SK-N-SH treated with all-trans-retinoic acid at 6 μM for 48 hours (cell line): ENCODE results near the gene MT1H.

Source experiments
- CSDC2 ChIP-seq: fragments of 250-450 bp; sonication (Bioruptor Pico); IDR thresholded peaks from 2 replicates; pipeline ENCODE4 v1.5.0; 2020; ENCODE audit warnings: mild to moderate bottlenecking, moderate library complexity
- RARB ChIP-seq: fragments of 250-450 bp; sonication (Bioruptor Pico); IDR thresholded peaks from 2 replicates; pipeline ENCODE4 v1.8.0; 2021; ENCODE audit warnings: mild to moderate bottlenecking, moderate library complexity
- ZNF70 ChIP-seq: fragments of 450-650 bp; formaldehyde crosslinking; IDR thresholded peaks from 2 replicates; pipeline ENCODE4 v1.5.0; 2020; ENCODE audit warnings: mild to moderate bottlenecking, moderate library complexity
- TF ChIP-seq, protein P1 (sequence below): fragments of 250-450 bp; sonication (Bioruptor Pico); IDR thresholded peaks from 2 replicates; pipeline ENCODE4 v1.5.0; 2020; ENCODE audit warnings: mild to moderate bottlenecking, moderate library complexity

DNA sequence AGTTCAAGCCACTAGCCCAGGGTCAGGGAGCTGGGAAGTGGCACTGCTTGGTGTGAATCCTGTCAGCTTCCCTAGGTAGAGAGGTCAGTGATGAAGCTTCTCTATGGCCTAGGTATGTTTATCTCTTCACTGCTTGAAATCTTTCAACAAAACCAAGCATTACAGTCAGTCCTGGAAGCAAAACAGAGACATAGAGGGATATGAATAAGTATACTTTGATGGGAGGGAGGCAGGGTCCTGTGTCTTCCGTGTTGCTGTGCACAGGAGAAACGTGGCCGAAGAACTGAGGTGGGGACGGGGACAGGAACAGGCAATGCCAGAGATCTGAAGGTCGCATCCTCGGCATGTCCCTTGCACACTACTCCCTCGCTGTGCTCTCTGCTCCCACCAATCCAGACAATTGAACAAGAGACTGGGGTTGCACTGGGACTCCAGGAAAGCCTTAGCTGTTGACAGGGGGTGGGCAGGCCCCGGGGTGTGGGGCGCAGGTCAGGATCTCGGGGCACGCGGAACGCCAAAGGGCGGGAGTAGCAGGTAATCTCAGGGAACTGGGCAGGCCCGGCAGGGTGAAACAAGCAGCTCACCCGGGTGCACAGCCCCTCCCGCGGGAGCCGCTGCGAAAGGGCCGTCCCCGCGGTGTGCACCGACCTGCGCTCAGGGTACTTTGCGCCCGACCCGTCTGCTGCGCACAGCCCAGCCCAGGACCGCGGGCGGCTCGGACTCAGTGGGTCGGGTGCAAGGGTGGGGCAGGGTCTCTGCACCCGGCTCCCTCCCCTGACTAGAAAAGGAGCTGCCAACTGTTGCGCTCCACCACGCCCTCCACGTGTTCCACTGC, at the start of gene MT1H:
- TF ChIP-seq, protein P1, sequence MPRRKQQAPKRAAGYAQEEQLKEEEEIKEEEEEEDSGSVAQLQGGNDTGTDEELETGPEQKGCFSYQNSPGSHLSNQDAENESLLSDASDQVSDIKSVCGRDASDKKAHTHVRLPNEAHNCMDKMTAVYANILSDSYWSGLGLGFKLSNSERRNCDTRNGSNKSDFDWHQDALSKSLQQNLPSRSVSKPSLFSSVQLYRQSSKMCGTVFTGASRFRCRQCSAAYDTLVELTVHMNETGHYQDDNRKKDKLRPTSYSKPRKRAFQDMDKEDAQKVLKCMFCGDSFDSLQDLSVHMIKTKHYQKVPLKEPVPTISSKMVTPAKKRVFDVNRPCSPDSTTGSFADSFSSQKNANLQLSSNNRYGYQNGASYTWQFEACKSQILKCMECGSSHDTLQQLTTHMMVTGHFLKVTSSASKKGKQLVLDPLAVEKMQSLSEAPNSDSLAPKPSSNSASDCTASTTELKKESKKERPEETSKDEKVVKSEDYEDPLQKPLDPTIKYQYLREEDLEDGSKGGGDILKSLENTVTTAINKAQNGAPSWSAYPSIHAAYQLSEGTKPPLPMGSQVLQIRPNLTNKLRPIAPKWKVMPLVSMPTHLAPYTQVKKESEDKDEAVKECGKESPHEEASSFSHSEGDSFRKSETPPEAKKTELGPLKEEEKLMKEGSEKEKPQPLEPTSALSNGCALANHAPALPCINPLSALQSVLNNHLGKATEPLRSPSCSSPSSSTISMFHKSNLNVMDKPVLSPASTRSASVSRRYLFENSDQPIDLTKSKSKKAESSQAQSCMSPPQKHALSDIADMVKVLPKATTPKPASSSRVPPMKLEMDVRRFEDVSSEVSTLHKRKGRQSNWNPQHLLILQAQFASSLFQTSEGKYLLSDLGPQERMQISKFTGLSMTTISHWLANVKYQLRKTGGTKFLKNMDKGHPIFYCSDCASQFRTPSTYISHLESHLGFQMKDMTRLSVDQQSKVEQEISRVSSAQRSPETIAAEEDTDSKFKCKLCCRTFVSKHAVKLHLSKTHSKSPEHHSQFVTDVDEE, result no peak
- TF ChIP-seq CSDC2 (no peak), RARB (CRISPR knock-in tag) (no peak), ZNF70 (no peak)
